Measurements from ENCODE around the gene KRT16.

KRT16 gene

GRCh38 chr17:41656249-41657023, 43.9 kb upstream of the KRT16 start:
- H3K9me3 ChIP-seq (ENCODE audit: insufficient read depth, low read length): no peaks in the 10 kb centered on the region
- TF ChIP-seq ZNF274 (IDR thresholded peaks at IDR 0.05; ENCODE audit: low read depth, low read length) (no peak), SUZ12 (IDR thresholded peaks at IDR 0.05; ENCODE audit: extremely low read depth, insufficient read depth, insufficient read length) (no peak), YY1 (IDR thresholded peaks at IDR 0.05; ENCODE audit: insufficient read depth, insufficient read length) (no peak)
- no peaks in the 10 kb centered on the region for H3K27me3 ChIP-seq (ENCODE audit: insufficient read depth, insufficient read length)
- H3K36me3 ChIP-seq (ENCODE audit: insufficient read depth, insufficient read length, low read length): no peaks in the 10 kb centered on the region
- no peak overlapping the region for H3K4me3 ChIP-seq (ENCODE audit: insufficient read length, low read depth)
- H3K9ac ChIP-seq (ENCODE audit: insufficient read length, low read depth): no peak overlapping the region
- H3K4me1 ChIP-seq (ENCODE audit: insufficient read depth, insufficient read length): peaks cover 40% of the 10 kb centered on the region
- DNase-seq (ENCODE audit: low read depth, low spot score): no peak

- H3K9ac ChIP-seq (ENCODE audit: insufficient read length, low read depth): peak overlapping the region; percentile 52
- H3K27me3 ChIP-seq (ENCODE audit: insufficient read depth, insufficient read length): no peaks in the 10 kb centered on the region
- no peak for DNase-seq (ENCODE audit: low read depth, low spot score)
- H3K36me3 ChIP-seq (ENCODE audit: insufficient read depth, insufficient read length, low read length): no peaks in the 10 kb centered on the region
- TF ChIP-seq ZNF274 (IDR thresholded peaks at IDR 0.05; ENCODE audit: low read depth, low read length) (no peak), SUZ12 (IDR thresholded peaks at IDR 0.05; ENCODE audit: extremely low read depth, insufficient read depth, insufficient read length) (no peak), YY1 (IDR thresholded peaks at IDR 0.05; ENCODE audit: insufficient read depth, insufficient read length) (no peak)
- no peaks in the 10 kb centered on the region for H3K9me3 ChIP-seq (ENCODE audit: insufficient read depth, low read length)
- peaks cover 45% of the 10 kb centered on the region for H3K4me1 ChIP-seq (ENCODE audit: insufficient read depth, insufficient read length)
- no peak overlapping the region for H3K4me3 ChIP-seq (ENCODE audit: insufficient read length, low read depth)
Observed at GRCh38 chr17:41655611-41656111, 43.1 kb upstream of the KRT16 start.

- Histone ChIP-seq H3K36me3 (ENCODE audit: insufficient read depth, insufficient read length, low read length) (no peaks in the 10 kb centered on the region), H3K4me3 (ENCODE audit: insufficient read length, low read depth) (no peak overlapping the region), H3K9ac (ENCODE audit: insufficient read length, low read depth) (peak overlapping the region; percentile 52), H3K4me1 (ENCODE audit: insufficient read depth, insufficient read length) (peaks cover 45% of the 10 kb centered on the region), H3K9me3 (ENCODE audit: insufficient read depth, low read length) (no peaks in the 10 kb centered on the region), H3K27me3 (ENCODE audit: insufficient read depth, insufficient read length) (no peaks in the 10 kb centered on the region)
- TF ChIP-seq ZNF274 (IDR thresholded peaks at IDR 0.05; ENCODE audit: low read depth, low read length) (no peak), SUZ12 (IDR thresholded peaks at IDR 0.05; ENCODE audit: extremely low read depth, insufficient read depth, insufficient read length) (no peak), YY1 (IDR thresholded peaks at IDR 0.05; ENCODE audit: insufficient read depth, insufficient read length) (no peak)
- no peak for DNase-seq (ENCODE audit: low read depth, low spot score)
Observed at GRCh38 chr17:41654678-41655607, 42.4 kb upstream of the KRT16 start.

DNA sequence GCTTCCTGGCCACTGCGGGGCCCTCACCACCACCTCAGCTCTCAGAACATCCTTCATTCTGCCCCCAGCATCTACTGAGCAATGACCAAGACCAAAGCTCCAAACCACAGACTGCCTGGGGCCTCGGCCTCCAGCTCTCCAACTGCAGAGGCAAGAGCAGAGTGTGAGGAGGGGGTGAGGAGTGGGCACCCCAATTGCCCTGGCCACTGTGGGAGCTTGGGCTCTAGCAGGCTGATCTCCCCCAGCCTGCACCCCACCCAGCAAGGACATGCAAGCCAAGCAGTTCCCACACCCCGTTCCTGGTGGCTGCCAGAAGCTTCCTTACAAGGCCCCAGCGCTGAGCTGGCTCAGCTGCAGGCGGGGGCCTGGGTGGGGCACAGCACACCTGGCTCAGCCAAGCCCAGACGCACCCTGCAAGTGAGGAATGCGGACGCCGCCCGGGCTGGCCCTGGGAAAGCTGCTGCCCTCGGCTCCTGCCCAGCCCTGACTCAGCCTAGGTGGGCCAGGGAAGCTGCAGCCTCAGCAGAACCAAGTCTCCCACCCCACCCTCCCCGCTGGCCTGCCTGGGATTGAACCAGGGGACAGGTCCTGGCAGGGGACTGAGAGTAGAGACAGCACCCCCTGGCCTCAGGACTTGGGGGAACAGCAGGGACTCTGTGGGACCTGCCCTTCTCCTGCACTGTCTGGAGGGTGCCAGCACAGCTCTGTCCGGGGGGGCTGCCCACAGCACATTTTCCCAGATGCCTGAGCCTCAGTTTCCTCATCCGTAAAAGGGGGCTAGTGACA, 41.5 kb upstream of the KRT16 start:
- TF ChIP-seq YY1 (IDR thresholded peaks at IDR 0.05; ENCODE audit: insufficient read depth, insufficient read length) (no peak), SUZ12 (IDR thresholded peaks at IDR 0.05; ENCODE audit: extremely low read depth, insufficient read depth, insufficient read length) (no peak), ZNF274 (IDR thresholded peaks at IDR 0.05; ENCODE audit: low read depth, low read length) (no peak)
- no peak overlapping the region for H3K9ac ChIP-seq (ENCODE audit: insufficient read length, low read depth)
- no peaks in the 10 kb centered on the region for H3K9me3 ChIP-seq (ENCODE audit: insufficient read depth, low read length)
- peaks cover 43% of the 10 kb centered on the region for H3K4me1 ChIP-seq (ENCODE audit: insufficient read depth, insufficient read length)
- H3K27me3 ChIP-seq (ENCODE audit: insufficient read depth, insufficient read length): no peaks in the 10 kb centered on the region
- H3K4me3 ChIP-seq (ENCODE audit: insufficient read length, low read depth): no peak overlapping the region
- no peak for DNase-seq (ENCODE audit: low read depth, low spot score)
- no peaks in the 10 kb centered on the region for H3K36me3 ChIP-seq (ENCODE audit: insufficient read depth, insufficient read length, low read length)

DNA sequence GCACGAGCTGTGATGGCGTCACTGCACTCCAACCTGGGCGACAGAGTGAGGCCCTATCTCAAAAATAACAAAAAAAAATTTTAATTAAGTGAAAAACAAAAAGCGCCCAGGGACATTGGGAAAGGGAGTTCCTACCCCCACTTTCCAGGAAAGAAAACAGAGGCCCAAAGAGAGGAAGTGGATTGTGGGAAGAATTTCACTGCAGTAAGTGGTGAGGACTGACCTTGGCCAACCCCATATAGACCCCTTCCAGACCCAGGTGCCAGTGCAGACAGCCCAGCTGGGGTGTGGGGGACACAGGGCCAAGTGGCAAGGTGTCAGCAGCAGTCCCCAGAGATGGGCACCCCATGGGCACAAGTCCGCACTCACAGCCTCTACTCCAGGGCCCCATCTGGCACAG, 40.9 kb upstream of the KRT16 start:
- Histone ChIP-seq H3K9me3 (ENCODE audit: insufficient read depth, low read length) (no peaks in the 10 kb centered on the region), H3K9ac (ENCODE audit: insufficient read length, low read depth) (no peak overlapping the region), H3K4me1 (ENCODE audit: insufficient read depth, insufficient read length) (peaks cover 37% of the 10 kb centered on the region)

GRCh38 chr17:41652461-41652970, 39.9 kb upstream of the KRT16 start:
- Histone ChIP-seq H3K27me3 (ENCODE audit: insufficient read depth, insufficient read length) (no peaks in the 10 kb centered on the region), H3K9ac (ENCODE audit: insufficient read length, low read depth) (no peak overlapping the region), H3K4me1 (ENCODE audit: insufficient read depth, insufficient read length) (peaks cover 33% of the 10 kb centered on the region), H3K9me3 (ENCODE audit: insufficient read depth, low read length) (no peaks in the 10 kb centered on the region), H3K36me3 (ENCODE audit: insufficient read depth, insufficient read length, low read length) (no peaks in the 10 kb centered on the region), H3K4me3 (ENCODE audit: insufficient read length, low read depth) (no peak overlapping the region)
- no peak for DNase-seq (ENCODE audit: low read depth, low spot score)
- TF ChIP-seq ZNF274 (IDR thresholded peaks at IDR 0.05; ENCODE audit: low read depth, low read length) (no peak), YY1 (IDR thresholded peaks at IDR 0.05; ENCODE audit: insufficient read depth, insufficient read length) (no peak), SUZ12 (IDR thresholded peaks at IDR 0.05; ENCODE audit: extremely low read depth, insufficient read depth, insufficient read length) (no peak)

More for the DNA sequence above, 40.9 kb upstream of the KRT16 start:
- TF ChIP-seq SUZ12 (IDR thresholded peaks at IDR 0.05; ENCODE audit: extremely low read depth, insufficient read depth, insufficient read length): no peak
- no peak for DNase-seq (ENCODE audit: low read depth, low spot score)
- no peaks in the 10 kb centered on the region for H3K27me3 ChIP-seq (ENCODE audit: insufficient read depth, insufficient read length)
- no peaks in the 10 kb centered on the region for H3K36me3 ChIP-seq (ENCODE audit: insufficient read depth, insufficient read length, low read length)
- H3K4me3 ChIP-seq (ENCODE audit: insufficient read length, low read depth): no peak overlapping the region

Data from NT2/D1 (cell line).